ENCODE data around the gene TARDBP. TPM values are rescaled to one million over a fixed set of nuclear protein-coding genes. Genes with fewer than 3 reads are reported as not detected.

TARDBP gene
- total and polyA plus RNA-seq, 2 experiments from 2014 or later, result 80.0 to 129 TPM

DNA sequence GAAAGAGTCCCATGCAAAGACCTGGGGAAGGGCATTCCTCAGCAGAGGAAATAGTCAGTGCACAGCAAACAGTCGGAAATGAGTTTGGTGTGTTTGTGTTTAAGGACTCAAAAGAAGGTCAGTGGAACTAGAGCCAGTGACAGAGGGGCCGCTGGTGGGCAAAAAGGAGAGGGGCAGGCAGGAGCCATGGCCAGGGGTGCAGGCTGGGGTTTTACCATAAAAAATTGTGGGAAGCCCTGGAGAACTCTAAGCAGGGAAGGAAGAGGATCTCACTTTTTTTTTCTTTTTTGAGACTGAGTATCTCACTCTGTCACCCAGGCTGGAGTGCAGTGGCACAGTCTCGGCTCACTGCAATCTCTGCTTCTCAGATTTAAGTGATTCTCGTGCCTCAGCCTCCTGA lies 33.7 kb upstream of the TARDBP start:
- Histone ChIP-seq H3K27ac (no peak overlapping the region), H4K20me1 (ENCODE audit: insufficient read depth, poor library complexity, severe bottlenecking) (no peaks in the 10 kb centered on the region), H3K27me3 (peaks cover 4% of the 10 kb centered on the region), H3K36me3 (replicated peaks; ENCODE audit: insufficient read depth, low read depth) (no peaks in the 10 kb centered on the region), H3K4me3 (no peak overlapping the region), H3K79me2 (no peaks in the 10 kb centered on the region), H3K4me1 (ENCODE audit: insufficient read depth) (peaks cover 7% of the 10 kb centered on the region), H3K9me3 (ENCODE audit: low read depth) (no peaks in the 10 kb centered on the region), H2AFZ (no peak overlapping the region), H3K4me2 (no peak overlapping the region), H3K9me2 (replicated peaks; ENCODE audit: insufficient read depth) (no peaks in the 10 kb centered on the region)
- no peak for DNase-seq (ENCODE audit: low spot score)
- TF ChIP-seq, protein P1, sequence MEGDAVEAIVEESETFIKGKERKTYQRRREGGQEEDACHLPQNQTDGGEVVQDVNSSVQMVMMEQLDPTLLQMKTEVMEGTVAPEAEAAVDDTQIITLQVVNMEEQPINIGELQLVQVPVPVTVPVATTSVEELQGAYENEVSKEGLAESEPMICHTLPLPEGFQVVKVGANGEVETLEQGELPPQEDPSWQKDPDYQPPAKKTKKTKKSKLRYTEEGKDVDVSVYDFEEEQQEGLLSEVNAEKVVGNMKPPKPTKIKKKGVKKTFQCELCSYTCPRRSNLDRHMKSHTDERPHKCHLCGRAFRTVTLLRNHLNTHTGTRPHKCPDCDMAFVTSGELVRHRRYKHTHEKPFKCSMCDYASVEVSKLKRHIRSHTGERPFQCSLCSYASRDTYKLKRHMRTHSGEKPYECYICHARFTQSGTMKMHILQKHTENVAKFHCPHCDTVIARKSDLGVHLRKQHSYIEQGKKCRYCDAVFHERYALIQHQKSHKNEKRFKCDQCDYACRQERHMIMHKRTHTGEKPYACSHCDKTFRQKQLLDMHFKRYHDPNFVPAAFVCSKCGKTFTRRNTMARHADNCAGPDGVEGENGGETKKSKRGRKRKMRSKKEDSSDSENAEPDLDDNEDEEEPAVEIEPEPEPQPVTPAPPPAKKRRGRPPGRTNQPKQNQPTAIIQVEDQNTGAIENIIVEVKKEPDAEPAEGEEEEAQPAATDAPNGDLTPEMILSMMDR (IDR thresholded peaks at IDR 0.05; ENCODE audit: poor library complexity), result no peak
- TF ChIP-seq EZH2phosphoT487 (IDR thresholded peaks at IDR 0.05; ENCODE audit: low read depth, severe bottlenecking, unreplicated experiment), result no peak
- no peak for TF ChIP-seq EZH2 (IDR thresholded peaks at IDR 0.05; ENCODE audit: borderline replicate concordance)
- WGBS (ENCODE audit: low lambda C conversion rate, missing lambda C conversion rate), result 84% methylated on average over 4 of the region's 4 CpGs

DNA sequence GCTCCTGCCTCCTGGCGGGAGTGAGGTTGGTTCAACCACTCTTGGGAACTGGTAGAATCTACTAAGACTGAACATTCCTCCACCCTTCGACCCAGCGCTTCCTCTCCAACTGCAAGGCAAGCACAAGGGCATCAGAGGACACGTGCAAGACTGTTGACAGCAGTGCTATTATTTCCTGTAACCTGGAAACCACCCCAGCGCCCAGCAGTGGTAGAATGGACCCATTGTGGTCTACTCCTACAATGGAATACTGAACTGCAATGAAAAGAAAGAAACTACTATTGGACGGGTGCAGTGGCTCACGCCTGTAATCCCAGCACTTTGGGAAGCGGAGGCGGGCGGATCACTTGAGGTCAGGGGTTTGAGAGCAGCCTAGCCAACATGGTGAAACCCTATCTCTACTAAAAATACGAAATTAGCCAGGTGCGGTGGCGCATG lies 33.0 kb upstream of the TARDBP start:
- H3K9me2 ChIP-seq (replicated peaks; ENCODE audit: insufficient read depth), result no peaks in the 10 kb centered on the region
- WGBS (ENCODE audit: low lambda C conversion rate, missing lambda C conversion rate), result 84% methylated on average over 13 of the region's 13 CpGs

DNA sequence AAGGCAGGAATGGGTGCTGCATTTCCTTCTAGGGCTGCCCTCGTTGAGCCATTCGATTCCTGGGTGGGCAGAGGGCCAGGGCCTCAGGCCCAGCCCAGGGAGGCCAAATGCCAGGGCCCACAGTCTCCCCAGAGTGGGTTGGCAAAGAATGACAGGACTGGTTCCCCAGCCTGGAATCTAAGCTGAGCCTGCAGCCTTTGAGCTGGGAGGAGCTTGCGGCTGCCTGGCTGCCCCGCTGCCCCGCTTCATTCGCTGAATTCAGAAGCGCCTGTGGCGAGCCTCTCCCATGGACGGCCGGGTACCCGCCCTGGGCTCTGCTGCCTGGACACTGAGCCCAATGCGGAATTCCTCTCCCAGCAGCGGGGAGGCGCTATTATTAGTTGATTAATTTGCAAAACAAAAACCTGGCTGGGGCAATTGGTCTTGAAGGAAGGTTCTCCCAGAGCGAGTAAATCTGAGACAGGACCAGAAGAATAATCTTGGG lies 32.3 kb upstream of the TARDBP start:
- Histone ChIP-seq H3K27ac (no peak overlapping the region), H3K4me3 (no peak overlapping the region)
- 17% methylated on average over 15 of the region's 15 CpGs for WGBS (ENCODE audit: low lambda C conversion rate, missing lambda C conversion rate)

More for the DNA sequence above, 33.0 kb upstream of the TARDBP start:
- Histone ChIP-seq H3K9me3 (ENCODE audit: low read depth) (no peaks in the 10 kb centered on the region), H3K79me2 (no peaks in the 10 kb centered on the region), H3K27me3 (peaks cover 4% of the 10 kb centered on the region), H2AFZ (no peak overlapping the region), H4K20me1 (ENCODE audit: insufficient read depth, poor library complexity, severe bottlenecking) (no peaks in the 10 kb centered on the region), H3K36me3 (replicated peaks; ENCODE audit: insufficient read depth, low read depth) (no peaks in the 10 kb centered on the region), H3K4me1 (ENCODE audit: insufficient read depth) (peaks cover 7% of the 10 kb centered on the region), H3K4me2 (no peak overlapping the region), H3K4me3 (no peak overlapping the region), H3K27ac (no peak overlapping the region)
- no peak for TF ChIP-seq EZH2 (IDR thresholded peaks at IDR 0.05; ENCODE audit: borderline replicate concordance)
- TF ChIP-seq, protein P1 (IDR thresholded peaks at IDR 0.05; ENCODE audit: poor library complexity), result no peak
- no peak for TF ChIP-seq EZH2phosphoT487 (IDR thresholded peaks at IDR 0.05; ENCODE audit: low read depth, severe bottlenecking, unreplicated experiment)
- no peak for DNase-seq (ENCODE audit: low spot score)

More for the DNA sequence above, 32.3 kb upstream of the TARDBP start:
- DNase-seq (ENCODE audit: low spot score), result peak; percentile 78
- Histone ChIP-seq H3K4me1 (ENCODE audit: insufficient read depth) (peaks cover 7% of the 10 kb centered on the region), H3K36me3 (replicated peaks; ENCODE audit: insufficient read depth, low read depth) (no peaks in the 10 kb centered on the region), H2AFZ (peak overlapping the region; percentile 12), H3K9me2 (replicated peaks; ENCODE audit: insufficient read depth) (no peaks in the 10 kb centered on the region), H3K27me3 (peaks cover 4% of the 10 kb centered on the region), H3K79me2 (no peaks in the 10 kb centered on the region), H3K9me3 (ENCODE audit: low read depth) (no peaks in the 10 kb centered on the region), H3K4me2 (peak overlapping the region; percentile 66), H4K20me1 (ENCODE audit: insufficient read depth, poor library complexity, severe bottlenecking) (no peaks in the 10 kb centered on the region)
- TF ChIP-seq EZH2 (IDR thresholded peaks at IDR 0.05; ENCODE audit: borderline replicate concordance), result no peak
- TF ChIP-seq, protein P1 (IDR thresholded peaks at IDR 0.05; ENCODE audit: poor library complexity), result peak; percentile 52
- TF ChIP-seq EZH2phosphoT487 (IDR thresholded peaks at IDR 0.05; ENCODE audit: low read depth, severe bottlenecking, unreplicated experiment), result no peak

Measured in hepatocyte (in vitro differentiated cells).